HCT116 (cell line): ENCODE results near the gene FASN.

Source experiments
- EGR1 ChIP-seq: IDR thresholded peaks from 2 replicates; pipeline ENCODE4 v1.6.1; 2012; ENCODE audit warnings: low read depth
- EZH2 ChIP-seq: fragments of 200-600 bp; sonication (generic); IDR thresholded peaks from 2 replicates; pipeline ENCODE4 v1.6.1; 2017; ENCODE audit warnings: antibody characterized with exemption, mixed run types
- FOSL1 ChIP-seq: IDR thresholded peaks from 2 replicates; pipeline ENCODE4 v1.6.1; 2012; ENCODE audit warnings: low read depth
- POLR2A ChIP-seq: IDR thresholded peaks from 2 replicates; pipeline ENCODE4 v1.7.0; 2011; ENCODE audit warnings: borderline replicate concordance; ENCODE audit not compliant: insufficient read depth, insufficient read length; ENCODE audit errors: extremely low read depth
- POLR2AphosphoS5 ChIP-seq: IDR thresholded peaks from 2 replicates; pipeline ENCODE4 v1.6.1; 2011; ENCODE audit warnings: mild to moderate bottlenecking, low read depth, low read length, moderate library complexity
- YY1 ChIP-seq: IDR thresholded peaks from 2 replicates; pipeline ENCODE4 v1.6.1; 2011; ENCODE audit warnings: low read length, low read depth, moderate library complexity, mild to moderate bottlenecking; ENCODE audit not compliant: insufficient replicate concordance; ENCODE audit errors: extremely low read depth
- ZFX ChIP-seq: fragments of 450-650 bp; IDR thresholded peaks from 2 replicates; pipeline ENCODE4 v1.6.1; 2017
- ZNF274 ChIP-seq: fragments of 200-500 bp; sonication (Bioruptor generic); IDR thresholded peaks from 2 replicates; pipeline ENCODE4 v1.6.1; 2014; ENCODE audit warnings: mild to moderate bottlenecking, low read depth, low read length, inconsistent platforms
- TF ChIP-seq, protein P1 (sequence below), 3 experiments: fragments of 200-600 bp in 1 of 3; sonication (generic) in 1 of 3; IDR thresholded peaks in 2 of 3; conservative IDR thresholded peaks in 1 of 3; 2 replicates each; pipeline ENCODE4 v1.5.1; 2012 to 2017; ENCODE audit warnings: low read depth in 2 of 3, low read length in 2 of 3, antibody characterized with exemption in 1 of 3, borderline replicate concordance in 1 of 3, control low read depth in 1 of 3, mild to moderate bottlenecking in 1 of 3, mixed read lengths in 1 of 3, mixed run types in 1 of 3, moderate library complexity in 1 of 3; ENCODE audit not compliant: insufficient read depth in 1 of 3
- TF ChIP-seq, protein P2 (sequence below): IDR thresholded peaks from 2 replicates; pipeline ENCODE4 v1.6.1; 2012; ENCODE audit warnings: low read depth

- TF ChIP-seq, protein P1, sequence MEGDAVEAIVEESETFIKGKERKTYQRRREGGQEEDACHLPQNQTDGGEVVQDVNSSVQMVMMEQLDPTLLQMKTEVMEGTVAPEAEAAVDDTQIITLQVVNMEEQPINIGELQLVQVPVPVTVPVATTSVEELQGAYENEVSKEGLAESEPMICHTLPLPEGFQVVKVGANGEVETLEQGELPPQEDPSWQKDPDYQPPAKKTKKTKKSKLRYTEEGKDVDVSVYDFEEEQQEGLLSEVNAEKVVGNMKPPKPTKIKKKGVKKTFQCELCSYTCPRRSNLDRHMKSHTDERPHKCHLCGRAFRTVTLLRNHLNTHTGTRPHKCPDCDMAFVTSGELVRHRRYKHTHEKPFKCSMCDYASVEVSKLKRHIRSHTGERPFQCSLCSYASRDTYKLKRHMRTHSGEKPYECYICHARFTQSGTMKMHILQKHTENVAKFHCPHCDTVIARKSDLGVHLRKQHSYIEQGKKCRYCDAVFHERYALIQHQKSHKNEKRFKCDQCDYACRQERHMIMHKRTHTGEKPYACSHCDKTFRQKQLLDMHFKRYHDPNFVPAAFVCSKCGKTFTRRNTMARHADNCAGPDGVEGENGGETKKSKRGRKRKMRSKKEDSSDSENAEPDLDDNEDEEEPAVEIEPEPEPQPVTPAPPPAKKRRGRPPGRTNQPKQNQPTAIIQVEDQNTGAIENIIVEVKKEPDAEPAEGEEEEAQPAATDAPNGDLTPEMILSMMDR (IDR thresholded peaks at IDR 0.05 in 2 of 3, conservative IDR thresholded peaks at IDR 0.05 in 1 of 3; ENCODE audit: borderline replicate concordance in 1 of 3, insufficient read depth in 1 of 3, low read depth in 2 of 3, low read length in 2 of 3): no peak
- TF ChIP-seq POLR2AphosphoS5 (no peak), EGR1 (no peak), FOSL1 (no peak), EZH2 (no peak), YY1 (no peak), POLR2A (no peak), ZNF274 (no peak), ZFX (no peak; the same call in 1 of the 2 replicates)
- TF ChIP-seq, protein P2, sequence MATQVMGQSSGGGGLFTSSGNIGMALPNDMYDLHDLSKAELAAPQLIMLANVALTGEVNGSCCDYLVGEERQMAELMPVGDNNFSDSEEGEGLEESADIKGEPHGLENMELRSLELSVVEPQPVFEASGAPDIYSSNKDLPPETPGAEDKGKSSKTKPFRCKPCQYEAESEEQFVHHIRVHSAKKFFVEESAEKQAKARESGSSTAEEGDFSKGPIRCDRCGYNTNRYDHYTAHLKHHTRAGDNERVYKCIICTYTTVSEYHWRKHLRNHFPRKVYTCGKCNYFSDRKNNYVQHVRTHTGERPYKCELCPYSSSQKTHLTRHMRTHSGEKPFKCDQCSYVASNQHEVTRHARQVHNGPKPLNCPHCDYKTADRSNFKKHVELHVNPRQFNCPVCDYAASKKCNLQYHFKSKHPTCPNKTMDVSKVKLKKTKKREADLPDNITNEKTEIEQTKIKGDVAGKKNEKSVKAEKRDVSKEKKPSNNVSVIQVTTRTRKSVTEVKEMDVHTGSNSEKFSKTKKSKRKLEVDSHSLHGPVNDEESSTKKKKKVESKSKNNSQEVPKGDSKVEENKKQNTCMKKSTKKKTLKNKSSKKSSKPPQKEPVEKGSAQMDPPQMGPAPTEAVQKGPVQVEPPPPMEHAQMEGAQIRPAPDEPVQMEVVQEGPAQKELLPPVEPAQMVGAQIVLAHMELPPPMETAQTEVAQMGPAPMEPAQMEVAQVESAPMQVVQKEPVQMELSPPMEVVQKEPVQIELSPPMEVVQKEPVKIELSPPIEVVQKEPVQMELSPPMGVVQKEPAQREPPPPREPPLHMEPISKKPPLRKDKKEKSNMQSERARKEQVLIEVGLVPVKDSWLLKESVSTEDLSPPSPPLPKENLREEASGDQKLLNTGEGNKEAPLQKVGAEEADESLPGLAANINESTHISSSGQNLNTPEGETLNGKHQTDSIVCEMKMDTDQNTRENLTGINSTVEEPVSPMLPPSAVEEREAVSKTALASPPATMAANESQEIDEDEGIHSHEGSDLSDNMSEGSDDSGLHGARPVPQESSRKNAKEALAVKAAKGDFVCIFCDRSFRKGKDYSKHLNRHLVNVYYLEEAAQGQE: no peak
These were observed 16.5 kb downstream of the FASN start for GRCh38 chr17:82081546-82081945.
